22Rv1 (cell line): ENCODE data around the gene GOLGA8B.

Source experiments
- H3K27ac ChIP-seq: fragments of 450-650 bp; 2 replicates; pipeline ENCODE4 v1.5.1; 2017
- CTCF ChIP-seq: fragments of 450-650 bp; IDR thresholded peaks from 2 replicates; pipeline ENCODE4 v1.5.1; 2017; ENCODE audit warnings: mild to moderate bottlenecking
- ZFX ChIP-seq: fragments of 450-650 bp; IDR thresholded peaks from 2 replicates; pipeline ENCODE4 v1.6.1; 2017; ENCODE audit warnings: antibody characterized with exemption, borderline replicate concordance

Gene GOLGA8B

DNA sequence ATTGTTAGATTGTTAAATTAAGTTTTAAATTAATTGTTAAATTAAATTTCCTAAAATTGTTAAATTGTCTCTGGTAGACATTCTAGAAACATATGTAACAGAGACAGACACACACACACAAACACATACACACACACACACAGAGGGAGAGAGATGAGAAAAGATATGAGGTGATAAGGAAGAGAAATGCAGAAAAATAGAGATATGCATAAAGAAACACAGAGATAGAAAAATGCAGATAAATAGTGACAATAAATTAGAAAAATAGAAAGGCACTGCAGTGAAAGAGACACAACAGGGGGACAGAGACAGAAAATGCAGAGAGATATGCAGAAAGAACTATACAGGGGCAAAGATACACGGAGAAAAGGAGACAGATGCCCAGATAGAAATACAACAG is 25.1 kb upstream of the GOLGA8B start:
- H3K27ac ChIP-seq = no peak overlapping the region
- TF ChIP-seq ZFX = no peak
- TF ChIP-seq CTCF = no peak

DNA sequence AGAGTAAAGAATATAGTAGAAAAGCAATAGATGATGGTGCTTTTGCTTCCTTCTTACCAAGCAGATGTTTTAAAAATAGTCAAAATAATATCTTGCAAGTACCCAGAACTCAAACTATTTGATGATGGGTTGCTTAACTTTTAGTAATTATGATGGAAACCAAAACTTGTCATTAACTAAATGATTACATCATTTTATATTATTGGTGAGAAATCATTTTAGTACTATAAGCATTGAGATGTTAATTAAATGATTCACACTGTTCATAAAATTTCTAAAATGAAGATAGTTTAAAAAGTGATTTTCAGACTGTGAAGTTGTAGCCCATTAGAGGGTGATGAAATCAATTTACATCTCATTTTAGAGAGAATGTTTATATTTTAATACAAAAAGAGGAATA is 24.4 kb upstream of the GOLGA8B start:
- no peak overlapping the region for H3K27ac ChIP-seq
- TF ChIP-seq ZFX (no peak), CTCF (no peak)

GRCh38 chr15:34606545-34606944 is 23.1 kb upstream of the GOLGA8B start:
- no peak overlapping the region for H3K27ac ChIP-seq
- no peak for TF ChIP-seq ZFX
- no peak for TF ChIP-seq CTCF

GRCh38 chr15:34606131-34606530 is 22.7 kb upstream of the GOLGA8B start:
- H3K27ac ChIP-seq = no peak overlapping the region
- TF ChIP-seq ZFX (no peak), CTCF (no peak)

- TF ChIP-seq CTCF (no peak), ZFX (no peak)
- H3K27ac ChIP-seq = no peak overlapping the region
Measured at GRCh38 chr15:34603095-34603494, 19.6 kb upstream of the GOLGA8B start.

DNA sequence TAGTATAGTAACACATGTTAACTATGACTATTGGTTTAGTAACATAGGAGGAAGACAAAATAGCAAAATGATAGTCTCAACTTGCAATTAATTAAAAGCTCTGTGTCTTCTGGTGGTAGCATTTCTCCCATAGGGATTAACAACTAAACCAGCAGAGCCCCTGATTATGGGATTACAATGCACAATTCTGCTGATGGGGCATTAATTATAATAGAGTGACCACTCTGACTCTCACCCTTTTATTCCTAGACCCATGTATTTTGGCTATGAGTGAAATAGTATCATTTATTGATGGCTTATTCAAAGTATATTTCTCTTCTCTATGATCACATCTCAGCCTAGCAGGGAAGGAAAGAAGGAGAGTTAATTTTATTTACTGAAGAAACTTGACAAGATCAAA is 17.5 kb upstream of the GOLGA8B start:
- TF ChIP-seq CTCF (no peak), ZFX (no peak)
- H3K27ac ChIP-seq = no peak overlapping the region

- no peak overlapping the region for H3K27ac ChIP-seq
- no peak for TF ChIP-seq ZFX
Measured at GRCh38 chr15:34598799-34599585, 15.5 kb upstream of the GOLGA8B start.

DNA sequence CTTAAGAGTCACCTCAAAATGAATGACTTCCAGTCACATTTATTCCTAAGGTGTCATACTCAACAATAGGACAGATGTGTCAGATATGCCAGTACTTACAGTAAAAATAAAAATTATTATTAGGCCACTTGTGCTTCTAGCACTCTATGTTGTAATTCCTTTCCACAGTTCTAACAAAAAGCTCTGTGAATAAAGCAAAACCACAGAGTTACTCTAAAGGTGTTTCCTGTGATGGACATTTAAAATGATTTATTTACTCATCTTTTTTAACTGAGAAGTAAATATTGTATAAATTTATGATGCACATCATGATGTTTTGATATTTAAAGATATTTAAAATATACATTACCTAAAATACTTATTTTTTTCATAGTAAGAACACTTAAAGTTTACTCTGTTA is 13.9 kb upstream of the GOLGA8B start:
- no peak overlapping the region for H3K27ac ChIP-seq
- TF ChIP-seq ZFX = no peak
- TF ChIP-seq CTCF = no peak
